Forelimb muscle (tissue), 1 donor: ENCODE measurements around the gene SENP5. TPM values are rescaled to one million over a fixed set of nuclear protein-coding genes. Genes with fewer than 3 reads are reported as not detected.

Experiments used
- DNase-seq: peaks from one replicate; pipeline ENCODE4 v3.0.0-alpha.2; 2013; ENCODE audit warnings: low read depth
- polyA plus RNA-seq: library from polyadenylated mRNA; unstranded; fragments of 120-200 nt; gene quantifications from one replicate; pipeline ENCODE4 v1.2.1, GENCODE V29; 2013; ENCODE audit not compliant: insufficient read length

Gene SENP5
- polyA plus RNA-seq, 1 donor = 20.9 TPM

DNA sequence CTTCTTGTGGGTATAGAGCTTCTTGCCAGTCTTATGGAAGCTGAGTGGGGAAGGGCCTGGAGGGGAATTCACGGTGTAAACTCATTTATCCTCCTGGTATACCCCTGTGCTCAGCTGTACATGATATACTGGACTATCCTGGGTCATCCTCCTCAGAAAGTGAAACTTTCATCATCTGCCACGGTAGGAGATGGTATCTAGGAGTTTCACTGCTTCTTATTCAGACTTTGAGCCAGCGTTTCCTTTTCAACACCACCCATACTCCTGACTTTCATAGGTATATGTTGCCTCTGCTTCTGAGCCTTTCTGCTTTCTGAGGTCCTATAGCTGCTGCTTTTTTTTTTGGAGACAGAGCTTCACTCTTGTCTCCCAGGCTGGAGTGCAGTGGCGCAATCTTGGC lies 15.6 kb downstream of the SENP5 start:
- no peak for DNase-seq

DNA sequence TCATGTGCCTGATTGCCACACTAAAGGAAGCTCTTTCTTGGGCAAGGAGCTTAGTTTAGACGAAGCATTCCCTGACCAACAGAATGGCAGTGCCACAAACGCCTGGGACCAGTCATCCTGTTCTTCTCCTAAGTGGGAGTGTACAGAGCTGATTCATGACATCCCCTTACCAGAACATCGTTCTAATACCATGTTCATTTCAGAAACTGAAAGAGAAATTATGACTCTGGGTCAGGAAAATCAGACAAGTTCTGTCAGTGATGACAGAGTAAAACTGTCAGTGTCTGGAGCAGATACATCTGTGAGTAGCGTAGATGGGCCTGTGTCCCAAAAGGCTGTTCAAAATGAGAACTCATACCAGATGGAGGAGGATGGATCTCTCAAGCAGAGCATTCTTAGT lies 18.4 kb downstream of the SENP5 start:
- DNase-seq = no peak

- no peak for DNase-seq
Observed at GRCh38 chr3:196889844-196890708, 22.4 kb downstream of the SENP5 start.

- DNase-seq = no peak
Observed at GRCh38 chr3:196894557-196895295, 27.0 kb downstream of the SENP5 start.

DNA sequence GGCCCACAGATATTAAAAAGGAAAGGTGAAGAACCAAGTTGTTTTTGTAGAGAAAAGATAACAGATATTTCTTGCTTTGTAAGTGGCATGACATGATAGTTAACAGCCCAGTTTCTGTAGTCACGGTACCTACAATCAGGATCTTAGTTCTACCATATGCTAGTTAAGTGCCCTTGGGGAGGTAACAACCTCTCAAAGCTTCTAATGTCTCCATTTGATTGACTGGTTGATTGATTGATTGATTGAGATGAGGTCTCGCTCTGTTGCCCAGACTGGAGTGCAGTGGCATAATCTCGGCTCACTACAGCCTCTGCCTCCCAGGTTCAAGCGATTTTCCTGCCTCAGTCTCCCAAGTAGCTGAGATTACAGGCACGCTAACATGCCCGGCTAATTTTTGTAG lies 28.5 kb downstream of the SENP5 start:
- no peak for DNase-seq

GRCh38 chr3:196901768-196902167 lies 34.0 kb downstream of the SENP5 start:
- DNase-seq = no peak

- no peak for DNase-seq
Observed at GRCh38 chr3:196902296-196902695, 34.6 kb downstream of the SENP5 start.

DNA sequence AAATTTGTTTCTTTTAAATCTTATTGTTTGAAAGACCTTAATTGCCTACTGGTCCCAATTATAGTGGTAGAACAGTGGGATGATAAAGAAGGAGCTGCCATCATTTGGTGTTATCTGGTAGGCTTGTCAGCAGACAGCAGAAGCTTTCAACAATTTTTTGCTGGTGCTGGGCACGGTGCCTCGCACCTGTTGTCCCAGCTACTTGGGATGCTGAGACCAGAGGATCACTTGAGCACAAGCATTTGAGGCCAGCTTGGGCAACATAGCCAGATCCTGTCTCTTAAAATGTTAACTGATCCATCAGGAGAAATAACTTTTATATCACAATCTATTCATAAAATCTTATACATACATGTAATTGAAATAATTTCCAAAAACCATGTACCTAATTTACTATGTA lies 36.0 kb downstream of the SENP5 start:
- DNase-seq = no peak

GRCh38 chr3:196914866-196915265 lies 47.1 kb downstream of the SENP5 start:
- DNase-seq = no peak

GRCh38 chr3:196915375-196915774 lies 47.7 kb downstream of the SENP5 start:
- DNase-seq = no peak

DNA sequence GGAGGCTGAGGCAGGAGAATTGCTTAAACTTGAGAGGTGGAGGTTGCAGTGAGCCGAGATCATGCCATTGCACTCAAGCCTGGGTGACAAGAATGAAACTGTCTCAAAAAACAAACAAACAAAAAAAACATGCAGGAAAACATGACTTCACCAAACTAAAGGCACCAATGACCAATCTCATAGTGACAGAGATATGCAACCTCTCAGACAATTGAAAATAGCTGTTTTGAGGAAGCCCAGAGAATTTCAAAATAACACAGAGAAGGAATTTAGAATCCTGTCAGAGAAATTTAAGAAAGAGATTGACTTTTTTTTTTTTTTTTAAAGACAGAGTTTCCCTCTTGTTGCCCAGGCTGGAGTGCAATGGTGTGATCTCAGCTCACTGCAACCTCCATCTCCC lies 48.5 kb downstream of the SENP5 start:
- no peak for DNase-seq

- no peak for DNase-seq
Observed at GRCh38 chr3:196916995-196917394, 49.3 kb downstream of the SENP5 start.

- no peak for DNase-seq
Observed at GRCh38 chr3:196918968-196919367, 51.2 kb downstream of the SENP5 start.

GRCh38 chr3:196920733-196921132 lies 53.0 kb downstream of the SENP5 start:
- no peak for DNase-seq

- DNase-seq = no peak
Observed at GRCh38 chr3:196927571-196928453, 60.1 kb downstream of the SENP5 start.

GRCh38 chr3:196931157-196931556 lies 63.4 kb downstream of the SENP5 start:
- DNase-seq = no peak

DNA sequence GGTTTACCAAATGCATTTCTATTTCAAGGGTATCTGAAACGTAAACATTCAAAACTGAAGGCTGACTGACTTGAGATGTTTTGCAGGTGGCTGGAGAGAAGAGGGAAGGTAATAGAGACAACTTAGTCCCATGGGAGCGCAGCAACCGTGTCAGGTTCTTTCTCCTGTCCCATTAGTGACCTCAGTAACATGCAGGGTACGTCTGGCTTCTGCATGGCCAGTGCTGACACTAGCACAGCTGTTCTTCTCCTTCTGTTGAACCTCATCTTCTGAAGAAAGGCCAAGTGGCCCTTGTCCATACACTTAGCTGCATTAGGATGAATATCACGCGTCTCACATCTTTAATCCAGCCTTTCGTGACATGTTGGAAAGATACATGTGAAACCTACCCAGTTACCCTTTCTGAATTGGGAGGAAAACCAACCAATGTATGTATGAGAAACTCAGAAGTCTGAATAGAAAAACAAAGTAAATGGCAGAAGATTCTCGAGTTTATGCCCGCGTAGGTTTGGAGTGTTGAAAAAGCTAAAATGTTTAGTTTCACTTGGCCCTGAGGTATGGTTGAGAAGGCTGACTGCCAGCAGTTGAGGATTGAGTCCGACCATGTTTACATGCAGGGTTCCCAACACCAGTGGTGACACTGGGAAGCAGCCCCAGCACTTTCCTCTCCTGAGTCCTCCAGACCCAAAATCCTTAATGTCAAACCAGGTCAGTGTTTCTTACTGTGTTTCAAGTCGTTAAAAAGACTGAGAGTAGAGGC lies 64.3 kb downstream of the SENP5 start:
- no peak for DNase-seq

GRCh38 chr3:196932600-196932999 lies 64.9 kb downstream of the SENP5 start:
- no peak for DNase-seq

GRCh38 chr3:196936288-196936687 lies 68.6 kb downstream of the SENP5 start:
- DNase-seq = no peak

DNA sequence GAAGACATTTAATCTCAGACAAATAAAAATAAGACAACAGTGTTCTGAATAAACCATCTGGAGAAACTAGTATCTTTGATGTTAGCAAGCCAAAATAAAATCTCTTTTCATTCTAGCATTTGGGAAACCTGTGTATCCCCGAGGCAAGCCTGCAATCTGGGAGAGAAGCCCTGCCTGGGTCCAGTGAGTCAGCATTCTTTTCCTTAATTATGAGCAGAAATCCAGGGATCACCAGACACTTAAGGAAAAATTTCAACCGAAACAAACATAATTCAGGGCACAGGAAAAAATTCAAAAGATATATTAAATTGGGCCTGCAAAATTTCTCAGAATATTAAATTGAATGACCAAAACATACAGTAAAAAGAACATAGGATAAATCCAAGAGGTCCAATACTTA lies 70.4 kb downstream of the SENP5 start:
- no peak for DNase-seq

- no peak for DNase-seq
Observed at GRCh38 chr3:196938576-196938975, 70.9 kb downstream of the SENP5 start.
